GM18861 (cell line): ENCODE data around the gene SSBP3.
"Not testable (repeated sequence)": the region's sequence is repeated elsewhere in the genome, so short reads cannot be mapped to it uniquely, and the experiment has no call there.

Source experiments
- ATAC-seq: cut with Tn5 transposase; IDR thresholded peaks from one replicate; pipeline ENCODE4 v1.9.1; 2021; ENCODE audit not compliant: unreplicated experiment

SSBP3 gene

DNA sequence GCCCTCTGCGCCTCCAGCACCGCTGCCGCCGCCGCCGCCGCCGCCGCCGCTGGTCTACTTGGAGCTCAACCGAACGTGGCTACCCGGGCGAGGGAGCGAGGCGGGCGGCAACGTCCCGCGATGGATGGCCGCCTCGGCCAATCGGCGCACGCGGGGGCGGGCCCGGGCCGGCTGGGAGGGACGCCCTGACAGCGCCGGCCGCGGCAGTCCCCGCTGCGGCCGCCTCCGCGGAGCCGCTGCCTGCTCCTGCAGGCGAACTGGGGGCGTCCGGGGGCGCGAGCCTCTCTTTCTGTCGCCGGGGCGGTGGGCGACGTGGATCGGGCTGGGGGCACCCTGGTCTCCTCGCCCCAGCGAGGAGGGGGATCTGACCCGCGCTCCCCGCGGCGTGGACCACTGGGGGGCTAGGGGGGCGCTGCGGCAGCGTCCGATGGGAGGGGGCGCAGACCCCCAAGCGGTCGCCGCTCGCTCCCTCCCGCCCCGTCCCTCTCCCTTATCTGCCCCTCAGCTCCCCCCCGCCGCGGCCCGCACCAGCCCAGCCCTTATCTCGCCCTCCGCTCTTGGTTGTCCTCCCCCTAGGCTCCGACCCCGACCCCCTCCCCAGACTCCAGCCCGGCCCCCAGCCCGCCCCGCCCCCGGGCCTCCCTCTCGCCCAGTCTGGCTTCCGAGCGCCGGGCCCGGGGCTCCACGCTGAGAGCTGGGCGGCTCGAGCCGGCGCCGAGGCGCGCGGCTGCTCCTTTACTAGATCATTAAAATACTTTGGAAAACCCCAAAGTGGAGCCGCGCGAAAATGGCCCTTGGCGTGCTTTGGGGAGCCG, at the start of gene SSBP3:
Gene SSBP3 (minus strand): TSS at position 56 of the 815 bp plus-strand sequence.
- peak; percentile 83 for ATAC-seq

DNA sequence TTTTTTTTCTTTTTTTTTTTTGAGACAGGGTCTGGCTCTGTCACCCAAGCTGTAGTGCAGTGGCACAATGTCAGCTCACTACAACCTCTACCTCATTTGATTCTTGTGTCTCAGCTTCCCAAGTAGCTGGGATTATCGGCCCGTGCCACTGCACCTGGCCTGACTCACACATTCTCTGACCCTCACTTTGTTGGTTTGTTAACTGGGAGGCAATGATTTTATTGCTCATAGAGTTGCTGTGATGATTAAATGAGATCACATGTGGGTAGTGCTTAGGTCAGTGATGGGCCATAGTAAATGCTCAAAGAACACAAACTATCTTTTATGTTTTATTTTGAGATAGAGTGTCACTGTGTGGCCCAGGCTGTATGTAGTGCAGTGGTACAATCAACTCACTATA, 47.3 kb upstream of the SSBP3 start:
- no peak for ATAC-seq

DNA sequence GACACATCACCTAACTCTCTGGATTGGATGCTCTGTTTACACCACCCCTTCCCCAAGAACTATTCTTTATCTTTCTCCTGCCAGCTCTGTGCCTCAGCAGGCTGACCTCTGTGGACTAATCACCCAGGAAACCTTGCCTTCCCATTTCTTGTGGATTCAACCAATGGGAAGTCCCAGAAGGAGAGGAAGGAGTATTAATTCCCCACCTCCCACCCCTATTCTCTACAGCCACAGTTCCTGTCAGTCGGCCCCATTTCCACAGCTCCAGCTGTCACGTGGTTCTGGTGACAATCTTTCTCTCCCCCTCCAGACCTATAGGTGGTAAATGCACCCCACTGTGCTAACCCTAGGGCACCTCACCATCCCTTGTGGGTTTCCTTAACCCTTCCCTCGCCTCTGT, 46.8 kb upstream of the SSBP3 start:
- ATAC-seq = no peak

DNA sequence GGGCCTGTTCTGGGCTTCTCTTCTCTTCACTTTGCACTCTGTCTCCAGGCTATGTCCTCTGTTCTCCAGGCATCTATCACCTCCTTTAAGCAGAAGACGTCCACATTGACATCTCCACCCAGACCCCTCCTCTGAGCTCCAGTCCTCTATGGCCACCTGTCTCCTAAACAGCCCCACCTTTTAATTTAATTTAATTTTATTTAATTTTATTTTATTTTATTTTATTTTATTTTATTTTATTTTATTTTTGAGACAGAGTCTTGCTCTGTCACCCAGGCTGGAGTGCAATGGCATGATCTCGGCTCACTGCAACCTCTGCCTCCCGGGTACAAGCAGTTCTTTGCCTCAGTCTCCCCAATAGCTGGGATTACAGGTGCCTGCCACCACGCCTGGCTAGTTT, 43.2 kb upstream of the SSBP3 start:
- ATAC-seq = not testable (repeated sequence)

DNA sequence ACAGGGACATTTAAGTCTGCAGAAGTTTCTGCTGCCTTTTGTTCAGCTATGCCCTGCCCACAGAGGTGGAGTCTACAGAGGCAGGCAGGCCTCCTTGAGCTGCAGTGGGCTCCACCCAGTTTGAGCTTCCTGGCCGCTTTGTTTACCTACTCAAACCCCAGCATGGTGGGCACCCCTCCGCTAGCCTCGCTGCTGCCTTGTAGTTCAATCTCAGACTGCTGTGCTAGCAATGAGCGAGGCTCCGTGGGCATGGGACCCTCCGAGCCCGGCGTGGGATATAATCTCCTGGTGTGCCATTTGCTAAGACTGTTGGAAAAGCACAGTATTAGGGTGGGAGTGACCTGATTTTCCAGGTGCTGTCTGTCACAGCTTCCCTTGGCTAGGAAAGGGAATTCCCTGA, 42.6 kb upstream of the SSBP3 start:
- ATAC-seq = not testable (repeated sequence)

DNA sequence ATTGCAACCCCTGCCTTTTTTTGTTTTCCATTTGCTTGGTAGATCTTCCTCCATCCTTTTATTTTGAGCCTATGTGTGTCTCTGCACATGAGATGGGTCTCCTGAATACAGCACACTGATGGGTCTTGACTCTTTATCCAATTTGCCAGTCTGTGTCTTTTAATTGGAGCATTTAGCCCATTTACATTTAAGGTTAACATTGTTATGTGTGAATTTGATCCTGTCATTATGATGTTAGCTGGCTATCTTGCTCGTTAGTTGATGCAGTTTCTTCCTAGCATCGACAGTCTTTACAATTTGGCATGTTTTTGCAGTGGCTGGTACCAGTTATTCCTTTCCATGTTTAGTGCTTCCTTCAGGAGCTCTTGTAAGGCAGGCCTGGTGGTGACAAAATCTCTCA, 40.9 kb upstream of the SSBP3 start:
- not testable (repeated sequence) for ATAC-seq

DNA sequence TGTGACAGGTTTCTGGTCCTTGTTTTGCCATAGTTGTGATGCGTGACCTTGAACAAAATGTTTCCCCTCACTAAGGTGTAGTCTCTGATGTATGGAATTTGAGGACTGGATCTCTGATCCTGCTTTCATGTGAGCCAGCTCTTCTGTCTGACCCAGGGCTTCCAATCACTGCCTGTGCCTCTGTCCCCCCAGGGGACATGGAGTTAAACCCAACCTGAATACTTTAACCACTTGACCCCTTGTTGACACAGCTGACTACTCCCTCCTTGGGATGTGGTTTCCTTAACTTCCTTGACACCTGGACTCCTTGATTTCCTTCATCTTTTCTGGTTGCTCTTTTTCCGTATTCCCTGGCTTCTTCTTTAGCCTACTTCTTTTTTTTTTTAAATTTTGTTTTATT, 36.0 kb upstream of the SSBP3 start:
- no peak for ATAC-seq

DNA sequence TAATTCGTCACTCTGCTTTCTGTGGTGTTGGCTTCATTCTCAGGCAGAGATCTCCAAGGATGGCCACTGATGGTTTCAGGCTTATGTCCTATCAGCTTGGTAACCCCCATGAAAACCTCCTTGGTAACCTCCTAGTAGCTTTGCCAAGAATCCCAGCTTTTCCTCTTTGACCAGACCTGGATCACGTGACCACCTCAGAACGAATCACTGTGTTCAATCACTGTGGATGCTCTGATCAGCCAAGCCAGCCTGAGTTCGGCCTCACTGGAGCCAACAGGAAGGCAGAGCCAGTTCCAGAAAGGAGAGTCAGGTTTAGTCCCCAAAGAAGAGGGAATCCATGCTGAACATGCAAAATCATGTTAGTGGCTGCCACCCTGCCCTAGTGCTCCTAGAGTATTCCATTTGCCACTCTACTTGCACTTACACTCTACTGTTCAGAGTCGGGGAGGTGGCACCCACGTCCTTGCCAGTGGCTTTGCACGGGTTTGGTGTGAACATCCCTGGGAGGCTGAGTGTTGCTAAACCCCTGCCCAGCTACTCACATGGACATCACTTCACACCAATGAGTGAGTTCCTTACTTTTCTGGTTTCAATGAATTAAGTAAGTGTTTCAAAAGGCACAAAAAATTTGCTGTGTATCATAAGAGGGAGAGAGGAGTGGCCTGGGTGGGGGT, 33.5 kb upstream of the SSBP3 start:
- no peak for ATAC-seq

DNA sequence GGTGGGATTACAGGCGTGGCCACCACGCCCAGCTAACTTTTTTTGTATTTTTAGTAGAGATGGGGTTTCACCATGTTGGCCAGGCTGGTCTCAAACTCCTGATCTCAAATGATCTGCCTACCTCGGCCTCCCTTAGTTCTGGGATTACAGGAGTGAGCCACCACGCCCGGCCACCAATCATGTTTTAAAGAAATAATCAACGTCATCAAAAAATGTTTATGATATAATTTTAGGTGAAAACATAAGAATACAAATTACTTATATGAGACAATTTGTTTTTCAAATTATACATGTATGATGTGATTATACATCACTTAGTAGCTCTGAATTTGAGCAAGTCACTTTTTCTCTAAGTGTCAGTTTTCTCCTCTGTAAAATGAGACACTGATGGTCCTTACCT, 31.6 kb upstream of the SSBP3 start:
- ATAC-seq = no peak

DNA sequence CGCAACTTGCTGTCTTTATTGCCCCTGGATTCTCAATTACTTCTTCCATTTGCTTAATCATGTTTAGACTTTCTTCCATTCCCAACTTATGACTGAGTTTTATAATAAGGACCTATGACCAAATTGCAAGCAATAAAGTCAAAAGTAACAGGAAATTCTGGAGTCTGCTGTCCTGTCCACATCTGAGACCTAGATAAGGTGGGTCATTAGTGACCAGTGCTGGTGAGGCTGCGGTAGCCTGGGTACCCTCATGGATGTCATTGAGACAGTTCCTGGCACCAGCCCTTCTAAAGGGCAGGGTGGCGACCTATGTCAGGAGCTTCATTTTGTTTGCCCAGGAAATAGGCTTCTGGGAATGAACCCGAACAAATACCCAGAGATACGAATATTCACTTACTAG, 30.6 kb upstream of the SSBP3 start:
- no peak for ATAC-seq

DNA sequence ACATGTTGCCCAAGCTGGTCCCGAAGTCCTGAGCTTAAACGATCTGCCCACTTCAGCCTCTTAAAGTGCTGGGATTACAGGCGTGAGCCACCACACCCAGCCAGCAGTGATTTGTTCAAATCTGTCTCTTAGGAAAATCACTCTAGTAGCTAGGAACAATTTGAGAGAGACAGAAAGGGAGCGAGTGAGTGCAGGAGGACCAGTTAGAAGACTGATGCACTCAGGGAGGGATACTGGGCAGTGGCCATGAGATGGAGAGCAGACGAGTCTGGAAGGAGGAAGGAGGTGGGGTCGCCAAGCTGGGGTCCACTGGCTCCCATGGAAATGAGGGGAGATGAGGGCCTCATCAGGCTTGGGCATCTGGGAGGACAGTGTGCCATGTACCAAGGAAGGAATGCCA, 23.6 kb upstream of the SSBP3 start:
- no peak for ATAC-seq

DNA sequence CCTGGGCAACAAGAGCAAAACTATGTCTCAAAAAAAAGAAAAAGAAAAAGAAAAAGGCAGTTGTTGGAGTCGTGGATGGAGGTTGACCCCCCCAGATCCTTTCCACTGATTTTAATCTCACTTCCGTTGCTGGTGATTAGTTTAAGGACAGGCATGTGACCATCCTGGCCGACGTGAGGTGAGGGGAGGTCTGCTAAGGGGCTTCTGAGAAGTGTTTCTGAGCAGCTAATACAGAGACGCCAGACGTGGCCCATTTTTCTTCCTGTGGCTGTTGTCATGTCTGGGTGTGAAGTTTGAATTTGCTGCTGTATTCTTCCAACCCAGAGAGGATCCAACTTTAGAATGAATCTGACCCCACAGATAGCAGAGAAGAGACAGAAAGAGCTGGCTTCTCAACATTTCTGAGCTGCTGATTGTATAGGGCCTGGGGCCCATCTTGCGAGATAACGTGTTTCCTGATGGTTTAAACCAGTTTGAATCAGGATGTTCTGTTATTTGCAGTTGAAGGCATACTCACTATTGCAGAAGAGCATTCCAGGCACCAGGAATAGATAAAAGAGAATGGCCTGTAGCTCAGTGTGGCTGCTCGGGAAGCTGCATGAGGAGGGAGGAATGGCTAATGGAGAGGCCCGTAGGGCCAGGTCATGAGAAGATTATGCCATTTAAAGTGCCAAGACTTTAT, 22.8 kb upstream of the SSBP3 start:
- no peak for ATAC-seq

DNA sequence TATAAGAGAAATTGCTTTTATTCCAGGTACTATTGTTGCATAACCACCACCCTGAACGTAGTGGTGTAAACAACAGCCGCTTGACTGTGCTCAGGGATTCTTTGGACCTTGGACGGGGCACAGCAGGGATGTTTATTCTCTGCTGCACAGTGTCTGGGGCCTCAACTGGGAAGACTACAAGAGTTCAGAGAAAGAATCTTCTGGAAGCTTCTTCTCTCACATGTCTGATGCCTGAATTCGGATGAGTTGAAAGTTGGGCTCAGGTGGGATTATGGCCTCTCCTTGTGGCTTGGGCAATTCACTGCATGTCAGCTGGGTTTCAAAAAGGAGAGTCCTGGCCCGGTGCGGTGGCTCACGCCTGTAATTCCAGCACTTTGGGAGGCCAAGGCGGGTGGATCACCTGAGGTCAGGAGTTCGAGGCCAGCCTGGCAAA, 19.0 kb upstream of the SSBP3 start:
- no peak for ATAC-seq

DNA sequence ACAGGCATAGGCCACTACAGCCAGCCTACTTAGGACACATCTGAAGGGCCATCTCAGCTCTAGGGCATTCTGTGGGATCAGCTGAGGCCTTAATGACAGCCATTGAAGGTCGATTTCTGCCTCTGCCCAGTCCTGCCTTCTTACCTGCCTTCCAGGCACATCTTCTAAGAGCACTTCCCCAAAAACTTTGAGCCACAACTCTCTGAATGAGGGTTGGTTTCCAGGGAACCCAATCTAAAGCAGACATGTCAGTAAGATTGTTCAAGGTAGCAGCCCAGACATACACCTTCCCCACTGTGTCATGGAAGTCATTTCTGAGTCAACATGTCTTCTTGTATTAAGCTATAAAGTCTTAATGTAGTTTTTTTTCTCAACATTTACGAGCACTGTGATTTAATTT, 18.2 kb upstream of the SSBP3 start:
- no peak for ATAC-seq

DNA sequence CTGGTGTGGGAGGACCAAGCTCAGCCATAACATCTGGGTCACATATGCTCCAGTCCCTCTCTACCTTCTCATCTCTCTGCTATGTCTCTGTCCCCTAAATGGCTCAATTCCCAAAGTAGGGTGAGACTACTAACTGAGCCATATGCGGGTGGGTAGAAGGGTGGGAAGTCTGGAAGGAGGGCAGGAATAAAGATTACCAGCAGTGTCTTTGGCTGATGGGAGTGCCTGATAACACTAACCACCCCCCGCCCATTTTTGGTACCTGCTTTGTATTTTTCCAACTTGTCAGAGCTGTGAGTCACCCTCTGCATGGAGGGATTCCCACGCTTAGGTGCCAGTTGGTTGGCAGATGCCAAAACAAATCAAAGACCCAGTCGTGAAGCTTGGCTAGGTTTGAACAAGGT, 14.9 kb upstream of the SSBP3 start:
- ATAC-seq = no peak

DNA sequence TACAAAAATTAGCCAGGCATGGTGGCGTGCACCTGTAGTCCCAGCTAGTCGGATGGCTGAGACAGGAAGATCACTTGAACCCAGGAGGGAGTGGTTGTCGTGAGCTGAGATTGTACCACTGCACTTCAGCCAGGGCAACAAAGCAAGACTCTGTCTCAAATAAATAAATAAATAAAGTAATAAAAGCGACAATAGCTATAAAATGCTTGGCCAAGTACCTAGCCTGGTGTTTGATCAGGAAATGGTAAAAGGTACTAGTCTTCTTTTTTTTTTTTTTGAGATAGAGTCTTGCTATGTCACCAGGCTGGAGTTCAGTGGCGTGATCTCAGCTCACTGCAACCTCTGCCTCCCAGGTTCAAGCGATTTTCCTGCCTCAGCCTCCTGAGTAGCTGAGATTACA, 12.4 kb upstream of the SSBP3 start:
- ATAC-seq = not testable (repeated sequence)

DNA sequence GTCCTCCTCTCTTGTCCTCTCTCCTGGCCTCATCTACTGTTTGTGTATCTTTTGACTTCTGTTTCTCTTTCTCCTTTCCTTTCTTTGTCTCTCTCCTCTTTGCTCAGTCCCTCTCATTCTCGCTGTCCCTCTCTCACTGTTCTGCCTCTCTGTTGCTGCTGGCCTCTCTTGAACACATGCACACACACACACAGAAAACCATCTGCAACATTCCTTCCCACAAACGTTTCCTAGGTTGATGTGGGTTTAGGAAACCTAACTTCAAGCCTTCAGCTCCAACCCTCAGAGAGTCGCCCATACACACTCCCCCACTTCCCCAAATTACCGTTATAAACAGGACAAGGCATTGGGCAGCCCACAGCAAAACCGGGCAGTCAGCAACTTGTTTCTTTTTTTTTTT, 10.9 kb upstream of the SSBP3 start:
- no peak for ATAC-seq

DNA sequence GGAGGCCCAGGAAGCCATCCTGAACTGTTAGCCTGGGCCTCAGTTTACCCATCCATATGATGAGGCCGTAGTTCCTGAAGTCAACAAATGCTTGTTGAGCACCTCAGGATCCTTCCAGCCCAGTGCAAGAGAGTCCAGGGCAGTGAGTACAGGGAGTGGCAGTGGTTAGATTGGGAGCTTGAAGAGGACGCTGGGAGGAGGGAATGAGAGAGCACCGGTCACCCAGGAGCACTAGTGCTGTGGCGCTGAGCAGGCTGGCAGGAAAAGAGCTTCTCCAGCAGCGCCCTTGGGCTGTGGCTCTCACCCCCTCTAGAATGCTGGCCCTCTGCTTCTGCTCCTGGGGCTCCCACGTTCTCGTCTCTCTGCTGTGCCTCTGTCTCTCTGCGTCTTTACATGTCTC, 10.2 kb upstream of the SSBP3 start:
- ATAC-seq = no peak

DNA sequence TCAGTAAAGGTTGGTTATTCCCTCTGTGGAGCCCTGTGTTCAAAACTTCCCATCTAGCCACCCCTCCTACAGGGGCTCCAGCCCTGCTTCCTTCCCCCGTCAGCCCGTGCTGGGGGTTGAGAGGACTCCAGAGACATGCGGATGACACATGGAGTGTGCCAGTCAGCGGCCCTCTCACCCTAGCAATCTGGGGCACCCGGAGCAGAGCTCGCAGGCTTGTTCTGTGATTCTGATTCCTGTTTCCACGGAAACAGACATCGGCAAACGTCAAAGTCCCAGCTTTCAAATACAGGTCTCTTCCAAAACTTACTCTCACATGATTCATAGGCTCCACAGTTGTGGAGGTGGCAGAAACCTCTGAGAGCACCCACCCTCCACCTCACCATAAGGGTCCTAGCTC, 9.8 kb upstream of the SSBP3 start:
- no peak for ATAC-seq

DNA sequence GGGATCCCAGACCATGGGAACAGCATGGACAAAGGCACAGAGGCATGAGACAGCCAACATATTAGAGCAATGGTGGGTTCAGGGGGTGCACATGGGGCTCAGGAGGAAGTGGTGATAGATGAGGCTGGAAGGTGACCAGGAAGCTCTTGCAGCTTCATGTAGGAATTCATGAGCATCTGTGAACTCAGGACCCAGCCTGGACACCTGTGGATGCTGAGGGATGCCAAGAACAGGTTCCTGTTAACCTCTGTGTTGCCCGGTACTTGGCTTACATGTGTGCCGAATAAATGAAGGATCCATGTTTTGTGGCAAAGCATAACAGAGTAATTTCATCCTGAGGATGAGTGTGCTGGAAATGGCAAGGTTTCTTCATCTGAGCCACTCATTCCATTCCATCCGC, 9.3 kb upstream of the SSBP3 start:
- no peak for ATAC-seq

DNA sequence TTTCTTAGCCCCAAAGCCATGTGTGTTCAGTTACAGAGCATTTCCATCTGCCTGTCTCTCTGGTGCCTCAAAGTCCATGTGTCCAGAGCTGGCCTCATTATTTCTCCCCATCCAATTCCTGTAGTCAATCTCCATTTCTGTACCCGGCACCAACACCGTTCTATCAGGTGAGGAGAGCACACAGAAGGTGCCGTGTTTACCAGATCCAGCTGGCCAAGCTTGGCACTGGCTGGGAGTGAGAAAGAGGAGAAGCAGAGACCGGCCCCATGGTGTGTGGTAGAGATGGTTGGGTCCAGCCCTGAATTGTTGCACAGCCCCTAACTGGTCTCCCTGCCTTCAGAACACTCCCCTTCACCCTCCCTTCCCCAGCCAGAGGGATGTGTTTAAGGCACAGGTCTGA, 7.5 kb upstream of the SSBP3 start:
- no peak for ATAC-seq

DNA sequence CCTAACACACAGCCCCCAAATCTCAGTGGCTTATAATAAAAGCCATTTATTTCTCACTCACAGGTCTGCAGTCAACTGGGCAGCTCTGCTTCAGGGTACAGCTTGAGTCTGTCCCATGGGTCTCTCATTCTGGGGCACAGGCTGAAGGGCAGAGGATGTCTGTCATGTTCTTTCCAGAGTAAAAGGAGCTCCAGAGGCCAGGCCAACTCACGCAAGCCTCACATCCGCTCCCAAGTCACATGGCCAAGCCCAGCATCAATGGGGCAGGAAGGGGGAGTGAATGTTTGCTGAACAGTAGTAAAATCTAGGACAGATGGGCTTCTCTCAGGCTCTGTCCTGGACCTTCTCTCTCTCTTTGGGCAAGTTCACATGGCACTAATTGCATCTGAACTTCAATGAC, 7.1 kb upstream of the SSBP3 start:
- no peak for ATAC-seq
